T1000 (cell line): ENCODE measurements around the gene PIP.
"Not testable (repeated sequence)": the region's sequence is repeated elsewhere in the genome, so short reads cannot be mapped to it uniquely, and the experiment has no call there.

ENCODE experiments used
- DNase-seq: peaks from one replicate; lab custom pipeline; 2025; ENCODE audit warnings: mixed read lengths; lab: John Stamatoyannopoulos, UW

The PIP gene

DNA sequence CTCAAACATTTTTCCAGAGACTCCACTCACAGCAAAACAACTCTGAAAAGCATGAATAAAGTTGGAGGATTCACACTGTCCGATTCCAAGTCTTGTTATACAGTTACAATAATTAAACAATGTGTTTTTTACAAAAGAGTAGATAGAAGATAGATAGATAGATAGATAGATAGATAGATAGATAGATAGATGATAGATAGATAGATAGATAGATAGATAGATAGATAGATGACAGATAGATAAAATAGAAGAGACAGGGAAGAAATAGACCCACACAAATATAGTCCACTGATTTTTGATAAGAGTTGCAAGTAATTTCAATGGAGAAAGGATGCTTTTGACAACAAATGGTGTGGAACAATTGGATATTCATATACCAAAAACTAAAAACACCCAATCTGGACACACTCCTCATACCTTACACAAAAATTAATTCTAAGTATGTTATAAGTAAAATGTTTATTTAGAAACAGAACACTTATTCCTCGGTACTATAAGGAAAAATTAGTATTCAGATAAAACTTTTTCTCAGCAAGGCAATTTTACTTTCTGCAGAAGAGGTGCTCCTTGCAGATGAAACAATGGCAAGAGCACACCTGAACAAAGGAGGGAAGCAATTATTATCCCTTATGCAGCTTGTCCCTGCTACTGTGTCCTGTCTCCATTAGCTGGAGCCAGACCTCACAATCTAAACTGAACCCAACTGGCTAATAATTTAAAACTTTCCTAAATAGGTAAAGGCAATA lies 45.7 kb downstream of the PIP start:
- DNase-seq: no peak

DNA sequence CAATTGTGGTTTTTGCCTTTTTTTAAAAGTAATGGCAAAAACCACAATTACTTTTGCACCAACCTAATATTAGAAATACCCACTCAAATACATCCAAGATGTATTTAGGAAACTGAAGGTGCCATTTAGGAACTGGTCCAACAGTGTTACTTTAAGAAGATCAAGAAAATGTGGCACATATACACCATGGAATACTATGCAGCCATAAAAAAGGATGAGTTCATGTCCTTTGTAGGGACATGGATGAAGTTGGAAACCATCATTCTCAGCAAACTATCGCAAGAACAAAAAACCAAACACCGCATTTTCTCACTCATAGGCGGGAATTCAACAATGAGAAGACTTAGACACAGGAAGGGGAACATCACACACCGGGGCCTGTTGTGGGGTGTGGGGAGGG lies 48.9 kb downstream of the PIP start:
- DNase-seq: not testable (repeated sequence)

DNA sequence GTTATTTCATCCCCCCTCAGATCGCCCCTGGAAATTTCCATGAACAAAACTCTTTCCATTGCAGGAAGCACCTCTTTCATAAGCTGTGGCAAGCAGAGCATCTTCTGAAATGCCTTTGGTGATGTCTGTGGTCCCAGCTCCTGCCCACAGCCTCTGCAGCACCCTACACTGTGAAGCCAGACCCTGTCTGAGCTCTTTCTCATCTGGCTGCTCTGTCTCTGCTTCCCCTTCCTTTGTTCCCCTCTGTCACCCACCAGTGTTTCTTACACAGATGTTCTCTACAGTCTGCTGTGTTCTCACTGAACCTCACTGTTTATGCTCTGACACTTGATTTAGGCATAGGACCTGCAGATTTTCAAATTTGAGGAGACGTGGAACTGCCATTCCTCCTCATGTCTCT lies 49.5 kb downstream of the PIP start:
- DNase-seq: no peak

DNA sequence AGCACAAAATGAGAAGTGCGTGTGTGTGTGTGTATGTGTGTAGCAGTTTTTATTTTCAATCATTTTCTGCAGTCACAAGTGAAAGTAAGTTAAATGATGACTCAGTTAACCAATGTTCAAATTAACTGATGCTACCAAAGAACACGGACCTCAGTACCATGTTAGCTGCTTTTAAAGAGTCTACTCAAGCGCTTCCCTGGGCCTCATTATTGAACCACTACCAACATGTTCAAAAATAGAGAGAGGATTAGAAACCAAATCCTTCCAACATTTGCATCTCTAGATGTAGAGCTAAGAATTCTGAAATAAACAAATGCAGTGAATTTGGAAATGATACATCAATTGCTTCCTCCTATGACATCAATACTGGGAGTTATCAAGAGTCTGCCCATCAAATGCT lies 51.1 kb downstream of the PIP start, which contains the start of gene TAS2R39:
Gene TAS2R39, plus strand, starts transcription at position 396 of the 400 bp plus-strand sequence. Its CDS starts 0 bp downstream, at position 396.
- DNase-seq: no peak

DNA sequence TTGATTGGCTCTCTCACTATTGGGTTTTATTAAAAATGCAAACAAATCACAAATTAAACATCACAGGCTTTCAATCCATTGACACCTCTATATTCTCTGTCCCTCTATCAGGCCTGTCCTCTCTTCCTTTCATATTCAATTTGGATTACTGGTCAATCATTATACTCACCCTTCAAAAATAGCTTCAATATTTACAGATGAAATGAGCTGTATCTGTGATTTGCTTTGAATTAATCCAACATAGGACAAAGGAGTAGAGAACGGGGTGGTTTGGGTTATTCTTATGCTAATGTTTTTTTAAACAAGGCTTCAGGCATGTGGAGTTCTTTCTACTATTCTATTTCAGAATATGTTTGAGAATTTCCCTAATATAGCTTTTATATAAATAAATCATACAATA lies 53.7 kb downstream of the PIP start:
- DNase-seq: no peak

DNA sequence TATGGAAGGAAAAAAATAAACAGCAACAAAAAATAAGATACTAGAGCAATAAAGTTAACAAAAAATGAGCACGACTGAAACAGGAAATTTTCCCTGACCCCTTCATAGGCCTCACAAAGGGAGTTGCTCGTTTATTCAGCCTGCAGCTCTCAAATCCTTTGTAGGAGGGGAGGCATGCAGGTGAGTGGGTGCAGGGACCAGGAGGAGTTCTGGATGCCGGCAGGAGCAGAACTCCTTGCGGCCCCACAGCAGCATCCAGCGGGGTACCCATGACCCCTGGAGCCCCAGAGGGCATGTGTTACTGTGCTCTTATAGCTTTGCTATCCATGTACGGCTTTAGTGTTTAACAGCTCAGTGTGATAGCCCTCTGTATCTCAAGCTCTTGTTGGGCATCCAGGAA lies 57.1 kb downstream of the PIP start:
- DNase-seq: no peak
